Ectodermal cell (in vitro differentiated cells): ENCODE measurements around the gene TIMM17A.
"Not testable (repeated sequence)": the region's sequence is repeated elsewhere in the genome, so short reads cannot be mapped to it uniquely, and the experiment has no call there.

Experiments
- H3K27ac ChIP-seq: 2 replicates; pipeline ENCODE4 v1.7.0; 2013; ENCODE audit warnings: mild to moderate bottlenecking, low read depth, low read length; ENCODE audit not compliant: insufficient read depth, poor library complexity, severe bottlenecking
- H3K27me3 ChIP-seq: 2 replicates; pipeline ENCODE4 v1.7.0; 2013; ENCODE audit warnings: mild to moderate bottlenecking, low read length; ENCODE audit not compliant: insufficient read depth, control insufficient read depth, poor library complexity, severe bottlenecking
- H3K36me3 ChIP-seq: one replicate; pipeline ENCODE4 v1.7.0; 2013; ENCODE audit warnings: low read length; ENCODE audit not compliant: control insufficient read depth, insufficient read depth
- H3K4me1 ChIP-seq: one replicate; pipeline ENCODE4 v1.7.0; 2013; ENCODE audit warnings: low read length; ENCODE audit not compliant: control insufficient read depth, insufficient read depth
- H3K4me3 ChIP-seq: 2 replicates; pipeline ENCODE4 v1.7.0; 2013; ENCODE audit warnings: low read depth, low read length, control low read depth; ENCODE audit not compliant: insufficient read depth
- H3K9me3 ChIP-seq: 2 replicates; pipeline ENCODE4 v1.7.0; 2013; ENCODE audit warnings: mild to moderate bottlenecking, low read length, moderate library complexity; ENCODE audit not compliant: control insufficient read depth
- WGBS, 2 experiments: methylation state at CpG; one replicate each; pipeline ENCODE4 v1.1.7; 2013; ENCODE audit warnings: missing lambda C conversion rate in 2 of 2; 5-methylcytosine and 5-hydroxymethylcytosine counted together

TIMM17A gene

DNA sequence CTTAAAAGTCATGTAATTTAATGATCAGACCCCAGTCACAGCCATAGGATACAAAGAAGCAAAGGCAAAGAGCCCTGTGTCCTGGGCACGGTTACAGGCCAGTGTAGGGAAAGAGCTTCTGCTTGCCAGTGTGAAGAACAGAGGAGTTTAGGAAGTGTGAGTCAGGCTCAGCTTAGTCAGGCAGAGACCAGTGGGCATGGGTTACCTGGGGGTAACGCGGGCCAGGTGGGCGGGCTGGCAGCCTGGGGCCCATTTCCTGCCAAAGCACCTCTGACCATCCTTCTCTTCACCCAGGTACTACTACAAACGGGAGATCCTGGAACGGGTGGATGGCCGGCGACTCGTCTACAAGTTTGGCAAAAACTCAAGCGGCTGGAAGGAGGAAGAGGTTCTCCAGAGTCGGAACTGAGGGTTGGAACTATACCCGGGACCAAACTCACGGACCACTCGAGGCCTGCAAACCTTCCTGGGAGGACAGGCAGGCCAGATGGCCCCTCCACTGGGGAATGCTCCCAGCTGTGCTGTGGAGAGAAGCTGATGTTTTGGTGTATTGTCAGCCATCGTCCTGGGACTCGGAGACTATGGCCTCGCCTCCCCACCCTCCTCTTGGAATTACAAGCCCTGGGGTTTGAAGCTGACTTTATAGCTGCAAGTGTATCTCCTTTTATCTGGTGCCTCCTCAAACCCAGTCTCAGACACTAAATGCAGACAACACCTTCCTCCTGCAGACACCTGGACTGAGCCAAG, 59.8 kb downstream of the TIMM17A start:
- Histone ChIP-seq H3K9me3 (no peaks in the 10 kb centered on the region), H3K36me3 (no peaks in the 10 kb centered on the region), H3K4me1 (peaks cover 22% of the 10 kb centered on the region), H3K27me3 (no peaks in the 10 kb centered on the region), H3K27ac (no peak overlapping the region), H3K4me3 (no peak overlapping the region)
- WGBS, 2 experiments, result 92 to 95% methylated on average over 17 of the region's 17 CpGs

DNA sequence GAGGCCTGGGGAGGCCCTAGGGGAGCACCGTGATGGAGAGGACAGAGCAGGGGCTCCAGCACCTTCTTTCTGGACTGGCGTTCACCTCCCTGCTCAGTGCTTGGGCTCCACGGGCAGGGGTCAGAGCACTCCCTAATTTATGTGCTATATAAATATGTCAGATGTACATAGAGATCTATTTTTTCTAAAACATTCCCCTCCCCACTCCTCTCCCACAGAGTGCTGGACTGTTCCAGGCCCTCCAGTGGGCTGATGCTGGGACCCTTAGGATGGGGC, 60.3 kb downstream of the TIMM17A start:
- Histone ChIP-seq H3K27me3 (no peaks in the 10 kb centered on the region), H3K9me3 (no peaks in the 10 kb centered on the region), H3K36me3 (no peaks in the 10 kb centered on the region), H3K4me3 (no peak overlapping the region), H3K27ac (no peak overlapping the region), H3K4me1 (peaks cover 19% of the 10 kb centered on the region)
- WGBS, 2 experiments, result 92 to 97% methylated on average over 2 to 3 of the region's 3 CpGs

GRCh38 chr1:202016022-202016810, 60.9 kb downstream of the TIMM17A start:
- Histone ChIP-seq H3K9me3 (no peaks in the 10 kb centered on the region), H3K4me1 (peaks cover 14% of the 10 kb centered on the region), H3K27me3 (no peaks in the 10 kb centered on the region), H3K36me3 (no peaks in the 10 kb centered on the region), H3K4me3 (no peak overlapping the region), H3K27ac (no peak overlapping the region)
- WGBS, 2 experiments, result 93 to 94% methylated on average over 9 of the region's 9 CpGs

DNA sequence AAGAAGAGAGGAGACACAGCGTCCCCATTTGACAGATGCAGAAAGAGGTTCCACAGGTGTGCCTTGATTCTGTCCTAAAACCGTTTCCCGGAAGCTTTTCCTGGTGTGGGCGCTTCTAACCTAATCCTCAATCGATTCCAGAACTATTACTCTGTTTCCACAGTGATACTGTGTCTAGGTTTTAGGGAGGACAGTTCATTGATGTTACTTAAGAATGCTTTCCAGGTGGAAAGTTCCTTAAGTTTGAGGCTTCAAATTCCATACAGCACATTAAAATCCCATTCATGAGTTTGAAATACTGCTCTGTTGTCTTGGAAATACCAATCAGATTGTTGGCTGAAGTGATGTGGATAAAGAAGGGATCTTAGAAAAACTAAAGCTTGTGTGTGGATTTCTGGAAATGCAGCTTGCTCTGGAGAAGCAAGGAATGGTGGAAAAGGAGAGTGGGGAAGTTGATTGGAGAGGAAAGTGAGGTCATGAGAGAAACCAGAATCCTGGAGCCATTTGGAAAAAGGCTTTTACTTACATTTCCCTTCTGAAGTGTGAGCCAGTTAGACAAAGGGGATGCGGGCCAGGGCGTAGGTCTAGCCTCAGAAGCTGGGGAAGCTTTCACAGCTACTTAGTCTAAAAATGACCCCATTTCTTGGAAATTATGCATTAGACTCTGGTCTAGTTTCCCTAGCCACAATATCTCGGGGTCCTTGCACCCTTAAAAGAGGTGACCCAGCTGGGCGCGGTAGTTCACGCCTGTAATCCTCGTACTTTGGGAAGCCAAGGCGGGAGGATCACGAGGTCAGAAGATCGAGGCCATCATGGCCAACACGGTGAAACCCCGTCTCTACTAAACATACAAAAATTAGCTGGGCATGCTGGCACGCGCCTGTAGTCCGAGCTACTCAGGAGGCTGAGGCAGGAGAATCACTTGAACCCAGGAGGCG, 61.8 kb downstream of the TIMM17A start:
- no peaks in the 10 kb centered on the region for H3K36me3 ChIP-seq
- H3K9me3 ChIP-seq, result no peaks in the 10 kb centered on the region
- H3K4me3 ChIP-seq, result no peak overlapping the region
- H3K27me3 ChIP-seq, result no peaks in the 10 kb centered on the region
- WGBS, 2 experiments, result 93 to 95% methylated on average over 21 of the region's 21 CpGs
- peaks cover 12% of the 10 kb centered on the region for H3K4me1 ChIP-seq
- H3K27ac ChIP-seq, result no peak overlapping the region

DNA sequence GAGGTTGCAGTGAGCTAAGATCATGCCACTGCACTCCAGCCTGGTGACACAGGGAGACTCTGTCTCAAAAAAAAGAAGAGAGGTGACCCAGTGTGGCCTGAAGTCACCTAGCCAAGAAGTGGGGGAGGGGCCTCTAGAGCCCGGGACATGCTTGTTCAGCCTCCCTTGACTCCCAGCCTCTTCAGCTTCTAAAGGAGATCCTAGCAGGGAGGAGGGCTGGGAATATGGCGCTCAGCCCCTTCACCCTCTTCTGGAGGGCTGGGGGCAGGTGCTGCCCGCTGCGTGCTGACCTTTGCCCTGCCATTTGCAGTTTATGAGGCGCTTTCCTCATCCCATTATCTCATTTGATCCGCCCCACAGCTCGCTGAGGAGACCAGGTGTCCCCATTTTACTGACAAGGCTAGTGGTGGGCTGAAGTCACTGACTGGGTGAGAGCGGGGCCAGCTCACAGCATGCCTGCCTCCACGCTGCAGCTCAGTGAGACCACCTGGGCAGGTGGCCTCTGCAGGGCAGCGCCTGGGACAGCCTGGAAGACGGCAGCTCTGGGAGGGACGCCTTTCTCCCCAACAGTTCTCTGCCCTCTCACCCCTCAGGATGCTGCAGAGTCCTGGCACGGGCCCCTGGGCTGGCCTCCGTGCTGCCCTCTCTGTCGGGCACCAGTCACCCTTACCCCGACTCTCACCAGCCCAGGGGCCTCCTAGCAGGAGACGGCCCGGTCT, 62.6 kb downstream of the TIMM17A start:
- Histone ChIP-seq H3K27me3 (no peaks in the 10 kb centered on the region), H3K36me3 (no peaks in the 10 kb centered on the region), H3K27ac (no peak overlapping the region), H3K4me1 (peaks cover 9% of the 10 kb centered on the region), H3K9me3 (no peaks in the 10 kb centered on the region), H3K4me3 (no peak overlapping the region)
- WGBS, 2 experiments, result 79 to 85% methylated on average over 18 of the region's 18 CpGs

DNA sequence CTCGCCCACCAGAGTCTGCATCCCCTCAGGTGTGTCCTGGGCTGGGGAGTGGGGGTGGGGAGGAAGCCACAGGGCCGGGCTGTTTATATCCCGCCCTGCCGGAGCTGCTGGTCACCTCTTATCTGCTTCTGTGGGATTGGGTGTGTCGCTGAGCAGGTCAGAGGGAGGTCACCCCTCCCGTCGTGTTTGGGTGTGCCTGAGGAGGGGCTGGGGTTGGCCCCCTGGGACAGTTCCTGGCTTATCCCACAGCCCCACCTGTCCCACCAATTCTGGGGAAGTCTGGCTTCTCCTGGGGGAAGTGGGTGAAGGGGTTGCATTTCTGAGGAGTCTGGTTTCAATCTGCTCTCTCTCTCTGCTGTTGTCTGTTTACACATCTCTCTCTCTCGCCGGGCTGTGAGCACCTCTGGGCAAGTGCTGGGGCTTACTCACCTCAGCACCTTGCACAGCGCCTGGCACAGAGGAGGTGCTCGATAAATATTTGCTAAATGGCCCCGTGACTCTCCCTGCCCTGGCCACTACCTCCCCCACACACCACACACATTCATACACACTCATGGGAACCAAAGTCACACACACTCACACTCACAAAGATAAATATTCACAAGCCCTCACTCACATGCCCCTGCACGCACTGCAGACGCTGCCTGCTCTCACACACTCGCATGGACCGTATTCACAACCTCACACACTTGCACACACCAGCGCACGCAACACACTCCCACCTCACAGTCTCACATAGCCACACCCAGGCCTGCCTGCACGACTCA, 63.3 kb downstream of the TIMM17A start:
- Histone ChIP-seq H3K9me3 (no peaks in the 10 kb centered on the region), H3K27me3 (no peaks in the 10 kb centered on the region), H3K36me3 (no peaks in the 10 kb centered on the region), H3K4me3 (no peak overlapping the region), H3K27ac (no peak overlapping the region), H3K4me1 (peaks cover 9% of the 10 kb centered on the region)
- 74 to 77% methylated on average over 19 of the region's 19 CpGs for WGBS, 2 experiments

GRCh38 chr1:202019235-202019558, 63.9 kb downstream of the TIMM17A start:
- not testable (repeated sequence) for H3K36me3 ChIP-seq, H3K4me3 ChIP-seq, H3K27me3 ChIP-seq, H3K9me3 ChIP-seq, H3K4me1 ChIP-seq, H3K27ac ChIP-seq
- 89 to 93% methylated on average over 8 of the region's 8 CpGs for WGBS, 2 experiments
